ENCODE measurements around the gene EVL.

Gene EVL

DNA sequence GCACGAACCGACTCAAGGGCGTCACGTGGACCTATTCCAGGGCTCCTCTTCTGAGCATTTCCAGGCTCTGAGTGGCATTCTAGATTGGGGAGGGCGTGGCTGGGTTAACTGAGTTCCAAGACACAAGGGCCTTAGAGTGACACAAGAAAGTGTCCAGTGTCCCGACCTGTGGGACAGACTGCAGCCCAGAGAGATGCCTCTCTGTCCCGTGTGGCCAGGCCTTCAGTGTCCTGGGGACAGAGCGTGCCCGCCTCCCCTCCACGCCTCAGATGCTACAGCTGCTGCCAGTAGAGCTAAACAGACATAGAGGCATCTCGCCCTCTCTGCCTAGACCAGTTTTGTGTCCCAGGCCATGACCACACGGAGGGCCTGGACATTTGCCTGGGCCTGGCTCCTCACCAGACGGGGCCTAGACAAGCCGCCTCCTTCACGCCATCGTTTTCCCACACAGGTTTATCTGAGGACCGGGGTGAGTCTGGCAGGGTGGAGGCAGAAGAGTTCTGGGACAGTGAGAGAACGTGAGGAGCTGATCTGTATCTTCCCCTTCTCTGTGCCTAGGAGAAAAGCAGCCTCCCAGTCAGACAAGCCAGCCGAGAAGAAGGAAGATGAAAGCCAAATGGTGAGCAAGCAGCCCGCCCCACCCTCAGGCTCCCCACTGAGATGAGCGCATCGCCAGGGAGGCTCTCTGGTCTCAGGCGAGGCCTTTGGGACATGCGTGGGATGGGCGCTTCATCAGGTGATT lies 67.1 kb downstream of the EVL start:
- peak; percentile 40 for DNase-seq

DNA sequence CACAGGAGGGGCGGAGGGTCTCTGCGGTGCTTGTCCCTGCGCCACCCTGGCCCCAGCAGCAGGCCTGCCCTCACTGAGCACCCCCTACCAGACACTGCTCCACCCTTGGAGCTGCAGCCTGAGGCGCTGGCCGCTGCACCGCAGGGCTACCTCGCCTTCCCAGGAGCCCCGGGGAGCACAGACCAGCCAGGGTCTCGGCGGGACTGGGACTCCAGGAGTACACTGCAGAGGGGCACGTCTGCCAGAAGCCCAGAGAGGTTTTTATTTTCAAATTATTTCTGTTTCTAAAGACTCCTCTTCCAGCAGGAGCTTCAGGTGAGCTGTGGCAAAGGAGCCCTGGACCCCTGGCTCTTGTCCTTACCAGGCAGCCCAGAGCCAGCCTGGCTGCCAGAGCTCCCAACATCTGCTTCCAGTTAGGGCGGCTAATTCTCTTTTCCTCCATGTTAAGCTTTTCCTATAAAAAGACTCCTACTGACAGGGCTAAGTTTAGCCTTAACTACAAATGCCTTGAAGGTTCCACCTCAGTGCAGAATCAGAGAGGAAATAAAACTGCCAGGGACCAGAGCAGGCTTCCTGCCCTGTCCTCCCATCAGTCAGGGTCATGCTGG lies 67.8 kb downstream of the EVL start:
- DNase-seq = peak; percentile 46

DNA sequence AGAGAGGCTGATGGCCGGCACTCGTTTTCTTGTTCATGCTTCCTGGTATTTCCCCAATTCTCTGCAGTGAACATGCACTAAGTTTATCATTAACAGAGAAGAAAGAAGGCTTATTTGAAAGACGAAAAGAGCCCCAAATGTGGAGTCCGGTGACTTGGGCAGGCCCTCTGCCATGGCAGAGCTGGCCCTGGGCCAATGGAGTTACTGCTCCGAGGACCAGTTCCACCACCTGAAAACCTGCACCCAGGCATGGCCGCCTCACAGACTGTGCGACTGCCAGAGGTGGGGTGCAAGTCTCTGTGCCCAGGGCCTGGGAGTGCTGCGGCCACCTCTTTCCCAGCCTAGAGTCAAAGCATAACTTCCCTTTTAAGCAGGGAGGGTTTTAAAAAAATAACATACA lies 69.4 kb downstream of the EVL start:
- DNase-seq = no peak

DNA sequence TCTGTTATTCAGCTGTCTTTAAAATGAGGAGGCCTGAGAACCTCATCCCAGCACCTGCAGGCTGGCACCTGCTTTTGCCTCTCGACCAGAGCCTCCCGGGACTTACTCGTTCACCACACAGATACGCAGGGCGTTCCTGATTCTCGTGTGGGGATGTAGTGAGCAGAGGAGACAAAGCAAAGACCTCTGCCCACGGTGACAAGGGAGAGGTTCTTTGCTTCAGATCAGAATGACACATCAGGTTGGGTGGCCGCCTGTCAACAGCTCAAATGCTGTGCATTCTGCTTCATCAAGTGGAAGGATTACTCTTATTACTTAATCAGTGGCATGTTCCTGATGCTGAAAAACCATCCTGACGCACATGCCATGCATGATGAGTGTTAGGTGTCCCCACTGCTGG lies 69.9 kb downstream of the EVL start:
- no peak for DNase-seq

DNA sequence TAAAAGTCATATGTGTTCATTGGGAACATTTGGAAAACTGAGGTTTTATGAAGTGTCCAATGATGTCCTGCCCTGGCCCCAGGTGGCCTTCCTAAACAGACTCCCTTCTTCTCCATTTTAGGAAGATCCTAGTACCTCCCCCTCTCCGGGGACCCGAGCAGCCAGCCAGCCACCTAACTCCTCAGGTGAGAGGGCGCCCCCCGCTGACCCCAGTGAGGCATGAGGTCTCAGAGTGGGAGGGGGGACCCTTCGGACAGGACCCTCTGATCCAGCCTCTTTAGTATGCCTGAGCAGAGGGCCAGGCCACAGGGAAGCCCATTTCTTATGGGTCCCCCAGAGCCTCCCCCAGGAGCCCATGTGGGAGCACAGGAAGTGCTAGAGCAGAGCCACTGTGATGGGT lies 70.6 kb downstream of the EVL start:
- no peak for DNase-seq

DNA sequence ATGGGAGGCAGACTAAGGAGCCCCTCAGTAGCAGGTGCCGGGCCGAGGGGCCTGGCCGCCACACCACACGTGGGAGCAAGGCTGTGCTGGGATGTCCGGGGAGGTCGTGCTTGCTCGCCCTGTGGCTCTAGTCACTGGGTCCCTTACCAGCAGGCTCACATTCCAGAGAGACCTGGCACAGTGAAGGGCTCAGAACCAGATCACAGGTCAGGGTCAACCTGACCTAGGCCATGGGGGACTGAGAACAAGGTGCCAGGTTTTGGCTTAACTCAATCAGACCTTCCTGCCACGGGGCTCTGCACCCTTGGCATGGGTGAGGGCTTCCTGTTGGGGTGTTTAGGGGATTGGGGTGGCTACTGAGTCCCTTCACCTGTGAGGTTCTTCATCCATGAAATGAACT lies 72.0 kb downstream of the EVL start:
- DNase-seq = no peak

GRCh38 chr14:100138082-100138787 lies 73.0 kb downstream of the EVL start:
- no peak for DNase-seq

- no peak for DNase-seq
Measured at GRCh38 chr14:100138955-100139354, 73.7 kb downstream of the EVL start.

DNA sequence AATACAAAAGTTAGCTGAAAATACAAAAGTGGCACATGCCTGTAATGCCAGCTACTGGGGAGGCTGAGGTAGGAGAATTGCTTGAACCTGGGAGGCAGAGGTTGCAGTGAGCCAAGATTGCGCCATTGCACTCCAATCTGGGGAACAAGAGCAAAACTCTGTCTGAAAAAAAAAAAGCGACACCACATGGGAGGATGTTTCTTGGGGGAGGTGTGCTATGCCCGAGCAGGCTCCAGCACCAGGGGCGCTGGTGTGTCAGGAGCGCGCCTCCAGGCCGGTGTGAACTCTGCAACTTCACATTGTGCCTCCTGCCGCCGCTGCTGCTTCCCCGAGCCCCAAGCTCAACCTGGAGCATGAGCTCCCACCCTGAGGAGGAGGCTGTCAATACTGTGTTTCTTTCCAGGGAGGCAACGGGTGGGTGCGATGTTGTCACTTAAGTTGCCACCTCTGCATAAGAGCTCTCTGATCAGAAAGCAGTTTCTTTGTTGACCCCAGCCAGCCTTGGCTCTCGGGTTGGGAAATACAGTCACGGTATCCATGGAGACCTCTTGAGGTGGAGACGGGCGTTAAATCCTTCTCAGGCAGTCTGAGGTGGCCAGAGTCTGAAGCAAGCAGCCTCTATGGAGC lies 75.3 kb downstream of the EVL start:
- peak; percentile 23 for DNase-seq

DNA sequence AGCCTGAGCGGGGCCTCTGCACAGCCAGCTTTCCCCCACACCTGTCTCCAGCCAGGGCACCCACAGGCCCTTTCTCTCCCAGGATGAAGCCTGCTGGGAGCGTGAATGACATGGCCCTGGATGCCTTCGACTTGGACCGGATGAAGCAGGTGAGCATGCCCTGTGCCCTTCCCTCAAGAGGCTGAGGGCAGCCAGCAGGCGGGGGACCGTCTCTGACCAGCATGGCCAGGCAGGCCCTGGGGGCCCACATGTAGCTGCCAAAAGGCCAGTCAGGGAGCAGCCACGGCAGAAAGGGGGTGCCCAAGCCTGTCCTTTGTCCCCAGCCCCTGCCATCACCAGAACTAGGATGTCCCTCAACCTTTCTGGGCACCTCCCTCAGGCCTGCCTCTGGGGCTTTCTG lies 75.9 kb downstream of the EVL start:
- no peak for DNase-seq

- DNase-seq = no peak
Measured at GRCh38 chr14:100142073-100143040, 77.1 kb downstream of the EVL start.

GRCh38 chr14:100143523-100143922 lies 78.3 kb downstream of the EVL start:
- DNase-seq = no peak

GRCh38 chr14:100143934-100144333 lies 78.7 kb downstream of the EVL start:
- DNase-seq = no peak

DNA sequence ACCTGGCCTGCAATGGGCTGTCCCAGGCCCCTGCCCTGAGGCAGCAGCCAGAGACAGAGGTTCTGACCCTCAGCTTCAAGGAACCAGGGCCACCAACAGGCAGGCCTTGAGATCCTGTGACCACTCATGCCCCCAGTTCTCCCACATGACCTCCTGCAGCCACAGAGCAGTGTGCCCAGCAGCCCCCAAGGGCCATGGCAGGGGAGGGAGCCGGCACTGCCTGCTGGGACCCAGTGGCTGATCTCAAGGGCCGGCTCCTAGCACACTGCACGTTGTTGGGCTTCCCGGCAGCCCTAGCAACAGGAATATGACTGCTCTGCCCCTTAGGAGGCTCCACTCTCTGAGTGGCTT lies 79.4 kb downstream of the EVL start:
- no peak for DNase-seq

DNA sequence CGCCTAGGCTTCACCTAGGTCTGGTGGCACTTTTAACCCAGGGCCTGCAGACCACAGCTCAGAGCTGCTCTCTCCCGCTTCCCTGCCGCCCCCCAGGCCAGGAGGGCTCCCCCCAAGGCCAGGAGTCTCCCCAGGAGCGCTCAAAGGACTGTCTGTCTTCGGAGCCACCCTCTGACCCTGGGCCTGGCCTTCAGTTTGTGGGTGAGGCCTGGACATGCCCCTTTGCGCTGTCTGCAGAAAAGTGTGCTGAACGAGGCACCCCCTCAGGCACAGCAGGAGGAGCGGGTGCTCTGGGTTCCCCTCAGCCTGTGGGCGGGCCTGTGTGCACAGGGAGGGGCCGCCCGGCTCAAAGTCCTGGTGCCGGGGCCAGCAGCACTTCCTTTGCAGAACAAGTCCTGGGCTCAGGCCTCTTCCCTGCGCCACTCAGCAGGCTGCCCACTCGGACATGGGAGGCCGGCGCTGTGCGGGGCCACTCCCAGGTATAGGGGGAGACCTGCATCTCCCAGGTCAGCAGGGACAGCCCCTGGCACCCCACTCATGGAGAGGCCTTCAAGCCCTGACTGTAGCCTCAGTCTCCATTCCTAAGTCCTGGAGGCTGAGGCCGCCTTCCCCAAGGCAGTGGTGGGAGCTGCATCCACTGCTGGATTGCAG lies 79.9 kb downstream of the EVL start:
- no peak for DNase-seq

DNA sequence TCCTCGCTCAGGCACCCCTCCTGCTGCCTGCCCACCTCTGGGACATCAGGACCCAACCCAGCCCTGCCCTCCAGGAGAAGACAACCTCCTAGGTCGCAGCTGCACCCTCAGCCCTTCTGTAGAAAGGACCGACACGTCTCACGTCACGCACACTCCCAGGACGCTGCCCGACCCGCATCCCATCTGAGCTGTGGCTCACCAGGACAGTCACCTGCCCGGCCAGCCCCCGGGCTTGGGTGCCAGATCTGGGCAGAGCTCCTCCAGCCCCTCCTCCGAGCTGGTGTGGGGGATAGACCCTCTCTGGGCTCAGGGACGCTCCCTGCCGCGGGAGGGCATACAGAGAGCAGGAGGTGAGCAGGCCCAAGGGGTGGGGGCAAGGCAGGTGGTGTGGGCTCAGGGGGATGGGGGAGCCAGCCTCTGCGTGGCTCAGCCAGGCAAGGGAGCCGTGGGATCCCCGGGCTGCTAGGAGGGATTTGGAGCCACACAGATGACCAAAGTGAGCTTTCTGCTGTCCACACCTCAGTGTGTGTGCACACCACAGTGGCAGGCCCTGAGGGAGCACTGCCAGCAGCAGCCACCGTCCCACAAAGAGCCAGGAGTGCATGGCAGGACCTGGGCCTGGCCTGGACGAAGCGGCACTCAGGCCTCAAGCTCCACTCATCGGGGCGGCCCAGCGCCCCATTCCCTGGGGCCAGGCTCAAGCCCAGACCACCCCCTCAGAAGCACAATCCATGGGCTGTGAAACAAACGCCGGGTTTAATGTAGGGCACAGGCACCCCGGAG lies 80.7 kb downstream of the EVL start:
- DNase-seq = no peak

- DNase-seq = no peak
Measured at GRCh38 chr14:100146531-100147091, 81.4 kb downstream of the EVL start.

DNA sequence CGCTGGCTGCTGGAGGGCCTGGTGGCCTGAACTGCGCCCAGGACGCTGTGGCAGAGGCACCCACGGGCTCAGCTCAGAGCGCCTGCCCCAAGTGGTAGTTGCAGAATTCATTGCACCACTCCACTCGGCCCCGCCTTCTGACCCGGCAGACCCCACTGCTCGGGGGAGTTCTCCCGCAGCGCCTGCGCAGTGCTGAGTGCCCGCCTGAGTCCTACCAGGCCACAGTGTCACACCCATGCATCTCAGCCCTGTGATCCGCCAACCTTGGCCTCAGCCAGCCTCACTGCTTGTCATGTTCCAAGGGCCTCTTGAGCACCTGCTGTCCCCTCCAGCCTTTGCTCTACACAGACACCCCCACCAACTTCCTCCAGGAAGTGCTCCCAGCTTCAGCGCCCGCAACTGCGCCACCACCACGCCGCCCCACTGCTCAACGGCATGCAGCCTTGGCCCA lies 82.0 kb downstream of the EVL start:
- no peak for DNase-seq

DNA sequence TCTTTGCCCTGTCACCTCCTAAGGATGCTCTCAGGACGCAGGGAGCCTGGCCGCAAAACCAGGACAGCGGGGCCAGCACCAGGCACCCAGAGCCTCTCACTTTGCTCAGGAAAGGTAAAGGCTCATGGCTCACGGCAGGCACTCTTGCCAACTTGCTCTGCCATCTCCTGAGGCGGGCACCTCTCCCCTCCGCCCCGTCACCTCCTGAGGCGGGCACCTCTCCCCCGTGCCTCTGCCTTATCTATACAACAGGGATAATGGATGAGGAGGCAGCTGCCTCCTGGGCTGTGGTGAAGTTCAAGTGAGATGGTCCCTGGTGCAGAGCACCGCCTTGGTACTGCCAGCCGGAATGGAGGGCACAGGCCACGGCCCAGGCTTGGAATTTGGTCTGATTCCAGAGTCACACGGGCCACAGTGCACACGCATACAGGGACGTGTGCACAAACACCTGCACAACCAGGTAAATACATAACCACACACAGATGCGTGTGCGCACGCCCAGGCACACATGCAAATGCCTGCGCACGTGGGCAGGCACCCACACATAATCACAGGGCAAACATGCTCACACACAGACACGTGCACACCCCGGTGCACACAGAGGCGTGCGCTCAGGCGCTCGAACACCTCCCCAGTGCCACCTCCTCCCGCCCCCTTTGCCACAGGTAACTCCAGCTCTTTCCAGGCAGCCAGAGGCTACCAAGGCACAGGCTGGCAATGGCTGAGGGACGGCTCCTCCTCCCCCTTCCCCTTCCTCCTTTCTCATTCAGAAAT lies 82.7 kb downstream of the EVL start:
- no peak for DNase-seq

Measured in fibroblast of skin of abdomen (primary cell).